GM21390 (cell line): ENCODE results near the gene FGF1.

Source experiments
- ATAC-seq: cut with Tn5 transposase; IDR thresholded peaks from one replicate; pipeline ENCODE4 v1.9.1; 2021; ENCODE audit not compliant: unreplicated experiment

Gene FGF1

GRCh38 chr5:142615948-142616347 lies 69.9 kb downstream of the FGF1 start:
- ATAC-seq, result no peak

DNA sequence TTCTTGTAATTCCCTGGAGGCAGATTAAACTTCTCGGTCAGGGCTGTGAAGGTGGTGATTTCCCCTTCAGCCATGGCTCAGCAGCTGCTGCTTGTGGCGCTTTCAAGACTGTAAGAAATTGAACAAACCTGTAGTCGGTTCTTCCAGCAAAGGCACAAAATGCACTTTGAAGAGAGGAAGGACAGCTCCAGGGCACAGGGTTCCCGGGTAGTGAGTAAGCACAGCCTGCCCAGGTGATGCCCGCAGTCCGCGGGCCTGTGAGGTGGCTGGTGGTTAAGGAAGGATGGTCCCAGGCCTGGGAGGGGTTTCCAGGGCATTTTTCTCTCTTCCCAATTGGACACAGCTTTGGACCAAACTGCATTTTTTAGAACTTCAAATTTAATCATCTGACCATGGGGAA lies 71.8 kb downstream of the FGF1 start:
- ATAC-seq, result no peak

GRCh38 chr5:142613271-142613671 lies 72.6 kb downstream of the FGF1 start:
- no peak for ATAC-seq

DNA sequence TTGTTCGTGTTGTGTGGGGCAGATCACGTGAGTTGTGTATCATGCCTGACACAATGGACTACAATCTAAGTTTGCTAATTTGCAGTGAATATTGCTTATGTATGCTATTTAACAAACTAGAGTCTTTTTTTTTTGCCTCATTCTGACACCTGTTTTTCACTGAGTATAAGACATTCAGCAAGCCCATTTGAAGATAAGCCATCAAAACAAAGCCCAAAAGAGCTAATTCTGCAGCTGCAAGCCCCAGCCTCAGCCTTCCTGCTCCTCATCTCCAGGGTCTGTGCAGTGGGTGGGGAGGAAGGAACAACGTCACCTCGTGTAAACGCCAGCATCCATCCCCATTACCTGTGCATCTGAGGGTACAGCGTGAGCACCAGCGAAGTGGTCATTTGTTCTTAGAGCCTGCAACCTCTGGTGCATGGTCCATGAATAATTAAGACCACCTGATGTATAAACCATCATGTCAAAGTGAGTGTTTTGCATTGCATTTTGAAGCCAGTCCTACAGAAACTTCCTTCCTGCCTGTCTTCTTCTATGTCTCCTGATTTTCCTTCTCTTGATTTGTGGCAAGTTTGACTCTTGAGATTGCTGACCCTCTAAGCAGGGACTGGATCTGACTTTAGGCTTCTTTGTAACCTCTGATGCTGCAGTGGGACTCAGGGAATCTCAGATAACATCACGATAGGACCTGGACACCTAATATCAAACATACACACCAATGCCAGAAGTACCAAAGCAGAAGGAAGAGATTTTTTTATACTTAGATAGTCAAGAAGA lies 73.2 kb downstream of the FGF1 start:
- ATAC-seq, result no peak

- ATAC-seq, result peak; percentile 92
These were observed 74.7 kb downstream of the FGF1 start for GRCh38 chr5:142611154-142611553.

DNA sequence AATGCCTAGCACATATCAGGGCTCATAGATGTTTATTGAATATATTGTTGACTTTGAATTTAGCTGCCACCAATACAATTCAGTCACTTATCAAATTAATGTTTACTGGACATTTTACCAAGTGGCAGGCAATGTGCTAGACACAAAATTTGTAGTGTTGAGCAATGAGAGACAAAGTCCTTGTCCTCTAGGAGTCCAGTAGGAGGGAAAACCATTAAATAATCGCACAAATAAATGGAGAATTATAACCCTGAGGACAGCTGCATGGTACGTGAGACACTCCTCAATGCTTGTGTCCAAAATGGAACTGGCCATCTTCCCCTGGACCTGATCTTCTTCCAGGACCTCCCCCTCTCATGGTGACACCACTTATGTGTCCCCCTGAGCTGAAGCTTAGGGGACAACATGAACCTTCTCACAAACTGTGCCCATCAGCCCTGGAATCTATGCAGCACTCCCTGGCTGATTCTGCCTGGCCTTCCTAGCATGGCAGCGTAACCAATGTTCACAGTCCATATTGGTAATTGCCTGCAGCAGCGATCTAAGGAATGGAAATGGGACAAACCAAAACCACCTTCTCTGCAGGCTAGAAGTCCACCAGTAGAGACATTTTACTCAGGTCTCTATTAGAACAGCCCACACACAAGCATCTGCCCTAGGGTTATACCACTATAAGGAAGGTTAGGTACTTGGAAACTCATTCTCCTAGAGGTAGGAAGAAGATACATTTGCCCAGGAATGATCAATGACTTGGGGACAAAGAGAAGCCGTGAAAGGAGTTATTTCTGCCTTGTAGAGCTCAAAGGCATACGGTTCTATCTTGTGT lies 75.5 kb downstream of the FGF1 start:
- ATAC-seq, result no peak

GRCh38 chr5:142609142-142609541 lies 76.7 kb downstream of the FGF1 start:
- no peak for ATAC-seq

DNA sequence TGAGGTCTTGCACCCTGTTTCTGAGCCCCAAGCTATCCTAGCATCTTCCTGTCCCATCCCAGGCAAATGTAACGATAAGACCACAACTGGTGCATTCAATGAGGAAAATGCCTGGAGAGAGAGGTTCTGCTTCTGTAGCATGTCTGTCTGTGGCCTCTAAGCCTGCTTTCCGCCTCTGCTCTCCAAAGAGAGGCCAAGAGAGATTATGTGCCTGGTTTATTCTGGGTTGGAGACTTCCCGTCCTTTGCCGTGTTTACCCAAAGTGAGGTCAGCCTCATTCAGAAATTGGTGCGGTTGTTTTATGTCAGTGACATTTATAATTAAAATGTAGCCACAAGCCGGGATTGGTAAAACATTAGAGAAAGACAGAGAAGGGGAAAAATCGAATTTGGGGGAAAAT lies 77.8 kb downstream of the FGF1 start:
- no peak for ATAC-seq

DNA sequence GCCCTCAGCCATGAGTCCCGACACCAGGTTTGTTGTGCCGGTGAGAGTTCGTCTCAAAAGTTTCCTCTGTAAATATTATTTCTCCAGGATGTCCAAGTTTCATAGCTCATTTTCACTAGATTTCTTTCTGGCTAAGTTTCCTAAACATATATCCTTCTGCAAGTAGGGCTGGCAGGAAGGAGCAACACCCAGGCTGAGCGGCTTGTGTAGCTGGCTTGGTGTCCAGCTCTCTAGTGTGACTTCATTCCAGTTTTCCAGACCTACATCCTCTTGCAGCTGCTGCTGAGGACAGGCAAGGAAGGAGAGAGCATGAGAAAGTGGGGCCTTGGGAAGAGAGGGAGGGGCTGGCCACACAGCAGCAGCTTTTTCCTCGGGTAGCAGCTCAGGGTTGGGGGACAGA lies 80.3 kb downstream of the FGF1 start:
- ATAC-seq, result no peak

DNA sequence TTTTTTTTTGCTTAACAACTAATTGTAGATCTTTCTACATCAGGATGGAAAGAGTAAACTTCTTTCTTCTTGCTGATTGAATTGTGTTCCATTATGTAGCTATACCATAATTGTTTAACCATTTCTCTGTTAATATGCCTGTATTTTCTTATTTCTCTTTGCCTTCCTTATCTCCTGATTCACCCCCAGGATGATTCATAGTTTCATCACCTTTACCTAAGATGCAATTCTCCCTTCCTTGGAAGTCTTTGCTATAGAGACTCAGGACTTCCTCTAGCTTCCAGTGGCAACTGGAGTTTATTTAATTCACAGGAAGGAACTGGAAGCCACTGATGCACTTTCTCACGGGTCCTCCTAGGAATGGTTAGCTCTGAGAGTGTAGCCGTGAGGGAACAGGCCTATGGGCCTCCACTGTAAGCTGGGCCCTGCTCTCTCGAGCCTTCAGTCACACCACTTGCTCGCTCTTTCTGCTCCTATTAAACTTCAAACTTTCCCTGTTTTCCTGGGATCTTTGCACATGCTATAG lies 83.1 kb downstream of the FGF1 start:
- ATAC-seq, result no peak

GRCh38 chr5:142601432-142601831 lies 84.5 kb downstream of the FGF1 start:
- ATAC-seq, result no peak

- no peak for ATAC-seq
These were observed 85.1 kb downstream of the FGF1 start for GRCh38 chr5:142600611-142601358.

- ATAC-seq, result no peak
These were observed 85.8 kb downstream of the FGF1 start for GRCh38 chr5:142600092-142600491.

DNA sequence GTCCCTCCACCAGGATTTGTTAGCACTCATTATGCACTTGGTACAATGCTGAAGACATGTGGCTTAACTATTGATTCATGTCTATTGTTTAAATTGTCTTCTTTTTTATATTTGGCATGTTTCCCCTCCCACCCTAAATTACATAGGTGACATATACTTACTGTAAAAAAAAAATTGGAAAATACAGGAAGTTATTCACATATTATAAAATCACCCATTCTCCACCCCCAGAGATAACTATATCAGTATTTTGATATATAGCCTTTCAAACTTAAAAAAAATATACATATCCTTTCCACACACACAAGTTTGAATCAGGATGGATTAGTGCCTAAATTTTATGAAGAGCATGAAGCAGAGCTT lies 87.6 kb downstream of the FGF1 start:
- no peak for ATAC-seq

DNA sequence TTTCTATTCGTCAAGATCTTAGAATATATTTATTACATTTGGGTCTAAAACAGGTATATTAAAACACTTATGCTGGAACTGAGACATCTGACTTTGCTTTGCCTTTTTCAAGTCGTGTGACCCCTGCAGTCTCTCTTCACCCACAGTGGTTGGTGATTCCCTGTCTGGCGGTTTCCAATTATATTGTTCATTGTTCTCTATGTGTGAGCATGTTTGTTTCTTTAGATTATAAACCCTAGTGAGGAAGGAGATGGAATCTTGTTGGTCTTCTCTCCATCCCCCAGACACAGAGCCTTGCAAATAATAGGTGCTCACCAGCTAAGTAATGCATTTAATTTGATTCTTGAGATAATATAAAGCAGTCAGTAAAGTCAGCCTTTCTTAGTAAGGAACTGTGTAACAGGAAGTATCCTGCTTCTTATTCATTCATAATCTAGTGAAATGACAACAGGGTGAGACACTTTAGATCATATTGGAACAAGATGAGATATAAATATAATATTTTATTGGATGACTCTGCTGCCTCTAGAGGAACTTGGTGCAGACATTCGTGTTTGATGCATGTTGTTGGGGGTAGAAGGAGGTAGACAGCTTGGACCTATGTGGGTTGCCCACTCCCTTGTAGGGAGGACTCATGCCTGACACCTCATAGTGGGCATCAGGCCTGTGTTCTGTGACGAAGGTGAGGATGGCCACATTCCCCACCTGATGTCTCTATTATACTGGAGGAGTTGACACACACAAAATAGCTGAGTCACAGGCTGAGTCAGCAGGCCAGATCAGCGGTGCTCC lies 88.1 kb downstream of the FGF1 start:
- no peak for ATAC-seq

- ATAC-seq, result no peak
These were observed 88.9 kb downstream of the FGF1 start for GRCh38 chr5:142597025-142597424.

- no peak for ATAC-seq
These were observed 93.5 kb downstream of the FGF1 start for GRCh38 chr5:142592365-142592764.

DNA sequence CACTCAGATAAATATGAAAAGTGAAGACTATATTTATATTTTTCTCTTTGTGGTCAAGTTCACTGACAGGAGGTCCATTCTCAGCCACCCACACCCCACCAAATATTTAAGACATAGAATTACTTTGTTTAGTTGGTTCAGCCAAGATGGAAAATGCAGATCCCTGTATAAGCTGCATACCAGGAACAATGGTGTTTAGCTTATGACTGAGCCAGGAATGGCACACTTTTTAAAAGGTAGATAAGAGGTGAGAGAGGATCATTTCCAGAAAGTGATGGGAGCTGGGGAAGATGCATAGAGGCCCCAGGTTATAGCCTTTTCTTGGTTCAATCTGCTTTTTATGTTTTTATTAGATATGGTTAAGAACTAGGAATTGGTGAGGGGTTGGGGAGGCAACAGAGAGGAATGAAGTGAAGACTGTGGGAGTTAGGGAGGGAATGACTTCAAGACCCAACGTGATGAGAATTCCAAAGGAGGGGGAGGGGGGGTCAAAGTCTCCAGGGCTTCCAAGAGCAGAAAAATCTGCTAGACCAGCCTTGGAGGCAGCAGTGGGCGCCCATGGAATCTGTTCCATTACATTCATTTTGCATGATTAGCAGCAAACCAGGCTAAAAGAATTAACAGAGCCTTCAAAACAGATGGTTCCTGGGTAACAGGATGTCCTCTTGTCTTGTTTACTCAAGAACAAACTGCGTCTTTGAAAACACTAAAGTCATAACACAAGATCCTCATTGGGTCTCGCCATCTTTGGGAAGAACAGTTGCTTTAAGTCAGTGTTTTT lies 95.2 kb downstream of the FGF1 start:
- no peak for ATAC-seq

GRCh38 chr5:142589720-142590119 lies 96.2 kb downstream of the FGF1 start:
- no peak for ATAC-seq
